Stimulated activated CD4-positive, alpha-beta T cell treated with anti-CD3 and anti-CD28 coated beads, Interleukin-15, amount 100 ng/mL, for 48 hours (primary cell): Measurements from ENCODE around the gene NIPBL.
"Not testable (repeated sequence)": the region's sequence is repeated elsewhere in the genome, so short reads cannot be mapped to it uniquely, and the experiment has no call there.

Experiments
- DNase-seq, 2 donors: peaks; one replicate each; pipeline ENCODE4 v3.0.0-alpha.2; 2020; ENCODE audit warnings: low read depth in 2 of 2

Gene NIPBL

DNA sequence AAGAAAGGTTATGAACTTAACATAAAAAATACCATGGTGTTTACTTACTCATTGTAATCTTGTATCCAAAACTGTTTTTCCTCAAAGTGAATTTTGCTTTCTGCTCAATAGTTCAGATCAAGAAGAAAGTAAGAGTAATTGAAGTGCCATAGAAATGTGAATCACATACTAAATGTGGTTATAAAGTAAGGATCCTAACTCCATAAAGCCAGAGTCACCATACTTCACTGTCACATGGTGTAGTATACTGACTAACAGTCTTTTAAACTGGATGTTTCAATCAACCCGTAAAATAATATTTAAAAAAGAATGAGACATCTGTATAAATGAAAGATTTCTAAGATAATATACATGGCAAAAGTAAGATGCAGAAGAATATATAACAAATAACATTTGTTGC, 72.1 kb downstream of the NIPBL start:
- no peak for DNase-seq

DNA sequence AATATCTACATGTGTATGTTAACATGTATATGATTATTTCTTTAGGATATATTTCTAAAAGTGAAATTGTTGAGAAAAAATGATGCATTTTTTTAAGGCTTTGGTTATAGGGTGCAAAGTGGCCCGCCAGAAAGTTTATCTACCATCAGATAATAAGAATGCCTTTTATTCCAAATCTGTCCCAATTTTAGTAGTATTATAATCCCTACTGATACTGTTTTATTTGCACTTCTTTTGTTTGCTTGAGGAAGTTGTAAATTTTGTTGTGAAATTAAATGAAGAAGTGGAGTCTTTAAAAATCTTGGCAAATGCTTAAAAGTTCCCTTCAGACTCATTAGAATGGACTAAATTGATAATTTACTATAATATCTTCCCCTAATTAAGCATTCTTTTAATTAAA, 73.0 kb downstream of the NIPBL start:
- no peak for DNase-seq

GRCh38 chr5:36950586-36951457, 74.3 kb downstream of the NIPBL start:
- DNase-seq: no peak

DNA sequence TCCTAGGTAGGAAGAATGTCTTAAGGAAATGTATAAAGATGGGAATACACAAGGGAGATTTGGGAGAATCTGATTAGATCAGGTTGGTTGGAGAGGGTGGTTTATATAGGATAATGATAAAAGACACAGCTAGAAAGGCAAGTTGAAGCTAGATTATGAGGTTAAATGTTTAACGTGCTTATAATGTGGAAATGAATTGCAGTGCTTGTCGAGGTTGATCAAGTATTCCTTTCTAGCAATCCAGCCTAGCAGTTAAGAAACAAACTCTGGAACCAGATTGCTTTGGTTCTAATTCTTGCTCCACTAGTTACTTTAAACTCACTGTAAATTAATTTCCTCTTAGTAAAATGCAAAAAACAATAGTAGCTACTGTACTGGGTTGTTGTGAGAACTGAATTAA, 76.5 kb downstream of the NIPBL start:
- DNase-seq: no peak

GRCh38 chr5:36957953-36958537, 81.5 kb downstream of the NIPBL start:
- DNase-seq: no peak

DNA sequence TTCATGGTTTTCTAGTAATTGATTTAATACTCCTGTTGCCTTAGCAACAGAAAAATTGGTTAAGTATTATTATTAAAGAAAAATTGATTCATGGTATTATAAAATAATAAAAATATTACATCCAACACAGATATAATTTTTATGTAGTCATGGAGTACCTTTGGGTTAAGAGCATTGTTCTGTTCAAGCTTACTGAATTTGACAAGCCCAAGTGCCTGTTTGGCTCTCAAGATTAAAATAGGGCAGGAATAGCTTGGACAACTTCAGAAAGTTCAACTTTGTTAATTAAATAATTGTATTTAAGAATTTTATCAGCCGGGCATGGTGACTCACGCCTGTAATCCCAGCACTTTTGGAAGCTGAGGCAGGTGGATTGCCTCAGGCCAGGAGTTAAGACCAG, 82.0 kb downstream of the NIPBL start:
- DNase-seq: no peak

GRCh38 chr5:36965179-36965578, 88.6 kb downstream of the NIPBL start:
- DNase-seq: no peak

DNA sequence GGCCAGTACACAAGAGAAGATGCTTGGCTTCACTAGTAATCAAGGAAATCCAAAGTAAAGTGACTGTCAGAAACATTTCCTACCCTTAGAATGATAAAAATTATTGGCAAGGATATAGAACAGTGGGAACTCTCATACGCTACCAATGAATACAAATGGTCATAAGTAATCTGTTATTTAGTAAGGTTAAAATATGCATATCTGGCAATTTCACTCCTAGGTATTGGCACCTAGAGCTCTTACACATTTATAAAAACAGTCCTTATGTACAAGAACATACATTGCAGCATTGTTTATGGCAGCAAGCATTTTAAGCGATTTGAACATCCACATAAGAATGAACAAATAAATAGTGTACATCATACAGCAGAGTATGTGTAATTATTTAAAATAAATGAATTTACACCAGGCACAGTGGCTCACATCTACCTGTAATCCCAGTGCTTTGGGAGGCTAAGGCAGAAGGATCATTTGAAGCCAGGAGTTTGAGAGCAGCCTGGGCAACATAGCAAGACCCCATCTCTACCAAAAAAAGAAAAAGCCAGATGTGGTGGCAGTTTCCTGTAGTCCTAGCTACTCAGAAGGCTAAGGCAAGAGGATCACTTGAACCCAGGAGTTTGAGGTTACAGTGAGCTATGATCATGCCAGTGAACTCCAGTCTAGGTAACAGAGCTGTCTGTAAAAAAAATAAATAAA, 93.3 kb downstream of the NIPBL start:
- DNase-seq: no peak

DNA sequence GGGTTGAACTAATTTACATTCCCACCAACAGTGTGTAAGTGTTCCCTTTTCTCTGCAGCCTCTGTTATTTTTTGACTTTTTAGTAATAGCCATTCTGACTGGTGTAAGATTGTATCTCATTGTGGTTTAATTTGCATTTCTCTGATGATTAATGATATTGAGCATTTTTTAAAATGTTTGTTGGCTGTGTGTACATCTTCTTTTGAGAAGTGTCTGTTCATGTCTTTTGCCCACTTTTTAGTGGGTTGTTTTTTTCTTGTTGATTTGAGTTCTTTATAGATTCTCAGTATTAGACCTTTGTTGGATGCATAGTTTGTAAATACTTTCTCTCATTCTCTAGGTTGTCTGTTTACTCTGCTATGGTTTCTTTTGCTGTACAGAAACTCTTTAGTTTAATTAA, 101.6 kb downstream of the NIPBL start:
- DNase-seq: no peak

DNA sequence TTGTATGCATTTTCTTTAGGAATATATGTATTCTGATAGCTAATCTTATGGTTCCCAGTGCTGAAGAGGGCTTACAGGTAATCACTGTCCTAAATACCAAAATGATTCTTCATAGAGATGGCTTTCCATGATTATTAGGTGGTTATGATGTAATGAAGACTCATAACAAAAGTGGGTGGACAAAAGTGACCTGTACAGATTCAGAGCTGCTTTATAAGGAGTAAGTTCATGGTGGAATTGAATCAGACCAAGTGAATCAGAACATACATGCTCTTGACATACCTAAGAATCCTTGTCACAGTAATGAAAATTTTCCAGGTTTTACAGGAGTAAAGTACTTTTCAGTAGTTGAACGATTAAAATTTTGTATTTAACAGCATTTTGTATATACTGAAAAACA, 105.6 kb downstream of the NIPBL start:
- no peak for DNase-seq

DNA sequence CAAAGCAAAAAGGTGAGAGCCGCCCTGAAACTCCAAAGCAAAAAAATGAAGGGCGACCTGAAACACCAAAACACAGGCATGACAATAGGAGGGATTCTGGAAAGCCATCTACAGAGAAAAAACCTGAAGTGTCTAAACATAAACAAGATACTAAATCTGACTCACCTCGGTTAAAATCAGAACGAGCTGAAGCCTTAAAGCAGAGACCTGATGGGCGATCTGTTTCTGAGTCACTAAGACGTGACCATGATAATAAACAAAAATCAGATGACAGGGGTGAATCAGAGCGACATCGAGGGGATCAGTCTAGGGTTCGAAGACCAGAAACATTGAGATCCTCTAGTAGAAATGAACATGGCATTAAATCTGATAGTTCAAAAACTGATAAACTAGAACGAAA, 108.8 kb downstream of the NIPBL start:
- DNase-seq: no peak

DNA sequence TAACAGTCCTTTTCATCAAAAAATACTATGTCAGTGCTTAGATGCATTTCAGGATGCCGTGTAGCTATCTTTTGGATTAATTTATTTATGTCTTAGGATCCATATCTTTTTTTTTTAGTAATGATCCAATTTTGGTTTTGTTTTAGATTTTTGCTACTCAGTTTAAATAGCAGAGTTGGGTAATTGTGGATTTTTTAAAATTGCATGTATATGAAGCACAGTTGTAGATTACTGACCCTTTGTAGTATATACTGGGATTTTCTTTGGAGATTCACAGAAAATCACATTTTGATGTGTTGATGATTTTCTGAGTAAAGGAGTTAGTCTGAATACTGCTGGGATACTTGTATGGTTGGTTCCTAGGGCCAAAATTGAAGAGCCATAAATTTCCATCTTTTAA, 111.8 kb downstream of the NIPBL start:
- DNase-seq: no peak

DNA sequence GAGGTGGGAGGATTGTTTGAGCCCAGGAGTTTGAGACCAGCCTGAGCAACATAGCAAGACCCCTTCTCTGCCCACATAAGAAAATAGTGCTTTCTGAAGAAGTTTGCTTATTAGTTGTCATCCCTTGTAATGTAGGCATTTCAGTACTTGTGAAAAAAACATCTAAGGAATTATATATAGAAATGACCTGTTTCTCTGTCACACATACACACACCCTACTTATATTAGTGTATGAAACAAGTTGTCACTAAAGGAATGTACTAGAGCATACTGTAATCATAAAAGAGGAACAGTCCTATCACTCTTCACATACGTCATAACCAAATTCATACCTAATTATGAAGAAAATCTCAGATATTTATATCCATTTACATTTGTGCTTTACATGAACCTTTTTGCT, 122.0 kb downstream of the NIPBL start:
- no peak for DNase-seq

GRCh38 chr5:37002176-37002751, 125.7 kb downstream of the NIPBL start:
- DNase-seq: no peak

DNA sequence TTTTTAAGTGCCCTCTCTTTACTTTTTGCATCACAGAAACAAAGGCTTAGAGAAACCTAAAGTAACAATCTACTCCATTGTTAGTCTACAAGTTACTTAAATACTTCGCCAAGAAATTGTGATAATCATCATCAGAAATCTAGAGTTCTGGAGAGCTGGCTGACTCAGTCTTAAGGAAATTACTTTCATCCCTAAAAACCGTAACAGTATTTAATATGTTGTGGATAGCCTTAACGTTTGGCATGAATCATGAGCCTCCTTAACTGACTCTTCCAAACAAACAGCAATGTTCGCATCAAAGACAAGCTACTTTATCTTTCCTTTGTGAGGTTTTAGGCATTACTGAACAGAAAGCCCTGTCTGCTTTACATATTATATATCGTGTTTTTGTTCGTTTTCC, 128.7 kb downstream of the NIPBL start:
- no peak for DNase-seq

- no peak for DNase-seq
Measured at GRCh38 chr5:37005946-37006540, 129.5 kb downstream of the NIPBL start.

DNA sequence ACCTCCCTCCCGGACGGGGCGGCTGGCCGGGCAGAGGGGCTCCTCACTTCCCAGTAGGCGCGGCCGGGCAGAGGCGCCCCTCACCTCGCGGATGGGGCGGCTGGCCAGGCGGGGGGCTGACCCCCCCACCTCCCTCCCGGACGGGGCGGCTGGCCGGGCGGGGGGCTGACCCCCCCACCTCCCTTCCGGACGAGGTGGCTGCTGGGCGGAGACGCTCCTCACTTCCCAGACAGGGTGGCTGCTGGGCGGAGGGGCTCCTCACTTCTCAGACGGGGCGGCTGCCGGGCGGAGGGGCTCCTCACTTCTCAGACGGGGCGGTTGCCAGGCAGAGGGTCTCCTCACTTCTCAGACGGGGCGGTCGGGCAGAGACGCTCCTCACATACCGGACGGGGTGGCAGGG, 136.6 kb downstream of the NIPBL start:
- DNase-seq: not testable (repeated sequence)

DNA sequence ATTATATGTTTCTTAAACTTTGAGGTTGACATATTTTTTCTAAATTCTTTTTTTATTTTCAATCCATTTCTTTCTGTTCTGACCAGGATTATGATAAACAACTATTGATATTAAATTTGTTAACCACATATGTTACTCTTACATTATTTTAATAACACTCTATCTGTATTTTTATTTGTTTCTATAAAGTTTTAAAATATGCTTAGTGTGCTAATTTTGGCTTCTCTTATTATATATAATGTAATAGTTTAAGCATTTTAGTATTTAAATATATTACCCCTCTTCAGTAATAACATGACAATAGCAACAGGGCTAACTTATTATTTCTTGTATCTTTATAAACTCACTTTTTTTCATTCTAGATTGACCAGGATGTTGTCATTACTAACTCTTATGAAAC, 137.8 kb downstream of the NIPBL start:
- no peak for DNase-seq

DNA sequence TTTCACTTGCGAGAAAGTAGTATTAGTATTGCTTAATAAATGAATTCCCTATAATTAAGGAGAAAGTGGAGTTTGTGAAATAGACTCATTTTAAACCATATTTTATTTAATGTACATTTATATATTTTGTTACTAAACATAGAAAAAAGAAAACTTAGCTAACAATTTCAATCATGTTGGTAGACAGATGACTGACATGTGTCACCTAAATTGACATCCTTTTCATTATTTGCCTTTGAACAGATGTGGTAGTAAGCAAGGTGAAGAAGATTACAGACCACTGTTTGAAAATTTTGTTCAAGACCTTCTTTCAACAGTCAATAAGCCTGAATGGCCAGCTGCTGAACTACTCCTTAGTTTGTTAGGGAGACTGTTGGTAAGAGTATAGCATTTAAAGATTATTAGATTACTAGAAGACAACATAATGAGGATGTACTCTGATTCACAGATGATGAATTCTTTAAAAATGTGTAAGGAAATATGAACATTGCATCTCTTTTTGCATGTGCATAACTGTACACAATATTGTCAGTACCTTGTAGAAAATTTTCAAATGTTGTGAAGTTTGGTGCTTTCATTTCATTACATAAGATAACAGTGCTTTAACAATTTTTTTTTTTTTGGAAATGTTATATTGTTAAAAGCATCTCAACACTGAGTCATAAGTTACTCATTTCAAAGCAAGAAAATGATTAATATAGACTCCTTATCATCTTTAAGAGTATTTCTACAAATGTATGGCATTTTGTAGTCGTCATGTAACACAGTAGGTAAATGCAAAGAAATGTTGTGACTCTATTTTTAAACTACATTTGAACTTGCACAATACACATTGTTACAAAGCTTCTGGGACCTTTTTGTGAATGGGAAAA, 139.5 kb downstream of the NIPBL start:
- DNase-seq: no peak

DNA sequence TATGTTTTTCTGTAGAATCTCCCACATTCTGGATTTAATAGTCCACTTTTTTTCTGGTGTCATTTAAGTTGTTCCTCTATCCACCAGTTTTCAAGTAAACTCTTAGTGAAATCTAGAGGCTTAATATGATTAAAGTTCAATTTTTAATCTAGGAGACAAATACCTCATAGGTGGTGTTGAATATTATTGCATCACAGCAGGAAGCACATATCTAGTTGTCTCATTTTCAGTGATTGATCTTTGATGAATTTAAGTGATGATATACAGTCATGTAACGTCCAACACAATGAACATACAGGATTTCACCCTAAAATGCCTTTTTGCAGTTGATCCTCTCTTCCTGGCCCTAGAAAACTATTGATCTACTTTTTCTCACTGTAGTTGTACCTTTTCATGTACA, 152.3 kb downstream of the NIPBL start:
- no peak for DNase-seq

- DNase-seq: no peak
Measured at GRCh38 chr5:37029436-37029835, 152.9 kb downstream of the NIPBL start.
